PFSK-1 (cell line): ENCODE measurements around the gene SAMD9L.

Experiments used
- FOXP2 ChIP-seq: optimal IDR thresholded peaks from 2 replicates; pipeline ENCODE3; 2011; ENCODE audit warnings: borderline replicate concordance, control low read depth, inconsistent platforms; ENCODE audit not compliant: insufficient read depth; ENCODE audit errors: extremely low read length, extremely low read depth
- POLR2AphosphoS5 ChIP-seq: IDR thresholded peaks from 2 replicates; pipeline ENCODE4 v1.6.1; 2012; ENCODE audit warnings: low read depth, mild to moderate bottlenecking, control low read depth, low read length, moderate library complexity
- REST ChIP-seq, 2 experiments: IDR thresholded peaks; 2 replicates each; pipeline versions ENCODE4 v1.6.1 to v1.8.0; 2011 to 2012; ENCODE audit warnings: low read depth in 2 of 2, low read length in 2 of 2, control low read depth in 1 of 2, inconsistent platforms in 1 of 2, mild to moderate bottlenecking in 1 of 2, moderate library complexity in 1 of 2; ENCODE audit not compliant: insufficient read depth in 1 of 2
- SIN3A ChIP-seq: IDR thresholded peaks from 2 replicates; pipeline ENCODE4 v1.6.1; 2012; ENCODE audit warnings: mild to moderate bottlenecking, low read length, moderate library complexity, borderline replicate concordance; ENCODE audit not compliant: insufficient read depth
- TAF1 ChIP-seq: IDR thresholded peaks from 2 replicates; pipeline ENCODE4 v1.6.1; 2012; ENCODE audit warnings: low read length, control low read depth, borderline replicate concordance; ENCODE audit not compliant: insufficient read depth

Gene SAMD9L

DNA sequence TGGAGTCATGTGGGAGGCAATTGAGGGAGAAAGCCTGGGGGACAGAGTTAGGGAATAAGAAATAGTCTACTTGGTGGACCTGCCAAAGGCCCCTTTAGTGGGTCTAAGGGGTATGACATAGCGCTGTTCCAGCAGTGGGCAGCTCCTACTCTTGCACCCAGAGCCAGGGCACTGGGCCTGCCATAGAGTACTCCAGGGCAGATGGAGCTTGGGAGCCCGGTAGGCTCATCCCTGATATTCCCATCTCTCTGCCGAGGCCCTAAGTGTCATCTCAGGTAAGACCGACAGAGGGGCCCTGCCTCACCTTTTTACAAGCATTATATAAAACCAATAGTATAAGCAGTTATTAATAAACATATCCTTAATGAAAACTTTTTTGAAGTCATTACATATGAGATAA is 9.6 kb downstream of the SAMD9L start:
- TF ChIP-seq REST (IDR thresholded peaks at IDR 0.05; ENCODE audit: insufficient read depth in 1 of 2, low read depth in 2 of 2, low read length in 2 of 2) = no peak
- TF ChIP-seq POLR2AphosphoS5 = no peak
- no peak for TF ChIP-seq FOXP2
- TF ChIP-seq TAF1 = no peak
- no peak for TF ChIP-seq SIN3A

DNA sequence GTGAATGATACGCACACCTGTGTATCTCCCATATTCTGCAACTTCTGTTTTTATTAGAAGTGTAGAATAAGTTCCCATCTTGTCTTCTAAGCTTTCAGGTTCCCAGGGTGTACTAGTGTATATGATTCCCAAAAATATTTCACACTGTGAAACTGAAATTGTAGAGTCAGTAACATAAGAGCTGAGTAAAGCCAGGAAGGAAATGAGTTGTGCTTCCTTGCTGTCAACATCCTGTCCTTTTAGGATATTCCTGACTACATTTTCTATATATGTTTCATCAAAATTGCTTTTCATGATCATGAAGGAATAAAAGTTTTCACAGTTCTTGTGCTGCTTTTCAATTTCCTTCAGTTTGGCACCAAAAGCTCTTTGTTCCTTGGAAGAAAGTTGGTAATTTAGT is 15.2 kb downstream of the SAMD9L start:
- TF ChIP-seq FOXP2 (no peak), TAF1 (no peak), SIN3A (no peak)

DNA sequence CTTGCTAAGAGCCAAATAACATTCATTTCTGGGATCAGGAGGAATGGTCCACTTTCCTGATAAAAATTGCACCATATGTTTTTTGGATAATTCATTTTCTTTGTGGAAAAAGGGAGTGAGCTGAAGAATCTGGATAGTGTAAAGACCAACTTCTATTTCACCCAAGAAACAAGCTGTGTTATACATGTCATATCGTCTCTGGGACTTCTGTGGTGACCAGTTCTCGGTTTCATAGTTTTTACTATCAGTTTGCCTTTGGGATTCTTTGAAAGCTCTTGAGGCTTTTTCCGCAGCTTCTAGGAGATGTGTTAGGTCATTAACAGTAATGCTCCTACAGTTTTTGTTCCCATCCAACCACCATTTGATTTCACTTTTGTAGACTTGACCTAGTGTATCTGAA is 16.0 kb downstream of the SAMD9L start:
- no peak for TF ChIP-seq SIN3A
- no peak for TF ChIP-seq POLR2AphosphoS5
- no peak for TF ChIP-seq REST (IDR thresholded peaks at IDR 0.05; ENCODE audit: insufficient read depth in 1 of 2, low read depth in 2 of 2, low read length in 2 of 2)
- TF ChIP-seq FOXP2 = no peak
- no peak for TF ChIP-seq TAF1

- TF ChIP-seq POLR2AphosphoS5 (no peak), SIN3A (no peak), TAF1 (no peak), FOXP2 (no peak), REST (IDR thresholded peaks at IDR 0.05; ENCODE audit: insufficient read depth in 1 of 2, low read depth in 2 of 2, low read length in 2 of 2) (no peak)
Measured at GRCh38 chr7:93120592-93121549, 27.3 kb downstream of the SAMD9L start.

- TF ChIP-seq POLR2AphosphoS5 (no peak), TAF1 (no peak), REST (IDR thresholded peaks at IDR 0.05; ENCODE audit: insufficient read depth in 1 of 2, low read depth in 2 of 2, low read length in 2 of 2) (no peak), FOXP2 (no peak)
Measured at GRCh38 chr7:93119191-93119905, 28.8 kb downstream of the SAMD9L start.
